HL-60 (cell line): Measurements from ENCODE around the gene FARSA.

Source experiments
- CTCF ChIP-seq: IDR thresholded peaks from one replicate; pipeline ENCODE4 v1.5.1; 2011; ENCODE audit warnings: low read length, control low read depth, inconsistent platforms; ENCODE audit not compliant: insufficient read depth
- GABPA ChIP-seq: IDR thresholded peaks from 2 replicates; pipeline ENCODE4 v1.6.1; 2012; ENCODE audit warnings: low read depth
- POLR2AphosphoS5 ChIP-seq: IDR thresholded peaks from 2 replicates; pipeline ENCODE4 v1.6.1; 2012; ENCODE audit warnings: low read depth
- REST ChIP-seq: IDR thresholded peaks from 2 replicates; pipeline ENCODE4 v1.6.1; 2012; ENCODE audit warnings: low read depth; ENCODE audit not compliant: insufficient replicate concordance
- SPI1 ChIP-seq: IDR thresholded peaks from 2 replicates; pipeline ENCODE4 v1.6.1; 2012; ENCODE audit warnings: low read depth, mild to moderate bottlenecking, borderline replicate concordance

GRCh38 chr19:12933287-12934072, at the start of gene FARSA:
- TF ChIP-seq POLR2AphosphoS5, result peak; percentile 100
- TF ChIP-seq CTCF, result no peak
- TF ChIP-seq REST, result peak; percentile 79
- peak; percentile 93 for TF ChIP-seq GABPA
- TF ChIP-seq SPI1, result 0 out of 2 replicates have a peak, but pooled peaks have one; percentile 4
